ENCODE measurements around the gene RFX1.

GRCh38 chr19:13958043-13958442 is 48.1 kb downstream of the RFX1 start:
- TF ChIP-seq CTCF (IDR thresholded peaks at IDR 0.05) (no peak), POLR2A (IDR thresholded peaks at IDR 0.05) (no peak), EP300 (IDR thresholded peaks at IDR 0.05) (no peak)
